Measurements from ENCODE around the gene TTC1.

The TTC1 gene

DNA sequence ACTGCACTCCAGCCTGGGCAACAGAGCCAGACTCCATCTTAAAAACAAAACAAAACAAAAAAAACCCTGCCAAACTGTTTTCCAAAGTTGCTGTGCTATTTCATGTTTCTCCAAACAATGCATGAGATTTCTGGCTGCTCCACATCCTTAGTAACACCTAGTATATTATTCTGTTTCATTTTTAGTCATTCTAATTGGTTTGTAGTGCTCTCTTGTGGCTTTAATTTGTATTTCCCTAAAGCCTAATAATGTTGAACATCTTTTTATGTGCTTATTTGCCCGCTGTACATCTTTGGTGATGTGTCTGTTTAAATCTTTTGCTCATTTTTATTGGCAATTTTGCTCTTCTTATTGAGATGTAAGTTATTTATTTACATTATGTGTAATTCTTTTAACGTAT is 18.4 kb upstream of the TTC1 start:
- no CpG with 5 or more reads among the region's 2 CpGs for WGBS (ENCODE audit: extremely low coverage, insufficient coverage, insufficient read length)
- H3K4me2 ChIP-seq (ENCODE audit: low read length): no peak overlapping the region
- H3K27ac ChIP-seq (ENCODE audit: low read depth, low read length): no peak overlapping the region
- H2BK5ac ChIP-seq (ENCODE audit: low read depth, low read length, poor library complexity): no peak overlapping the region
- peaks cover 2% of the 10 kb centered on the region for H3K9me3 ChIP-seq (ENCODE audit: insufficient read depth, low read depth, low read length)
- no peak overlapping the region for H4K91ac ChIP-seq (ENCODE audit: low read depth, low read length)
- H2BK120ac ChIP-seq (ENCODE audit: insufficient read depth, low read length, poor library complexity): no peak overlapping the region
- no peak overlapping the region for H2AFZ ChIP-seq (ENCODE audit: insufficient read depth, low read length, poor library complexity)
- H3K27me3 ChIP-seq (ENCODE audit: insufficient read depth, low read length): no peaks in the 10 kb centered on the region
- no peaks in the 10 kb centered on the region for H3K79me2 ChIP-seq (ENCODE audit: control insufficient read depth, insufficient read depth, low read length, poor library complexity)
- no peak overlapping the region for H3K18ac ChIP-seq (ENCODE audit: low read length)
- H4K12ac ChIP-seq (ENCODE audit: low read depth, low read length): no peak overlapping the region
- no peaks in the 10 kb centered on the region for H3K36me3 ChIP-seq (ENCODE audit: control insufficient read depth in 1 of 2, insufficient read depth in 2 of 2, low read length in 2 of 2)
- no peak overlapping the region for H3K14ac ChIP-seq (ENCODE audit: low read length)
- peaks cover 0 to 2% of the 10 kb centered on the region in 2 experiments for H3K4me1 ChIP-seq (ENCODE audit: control insufficient read depth in 1 of 2, insufficient read depth in 2 of 2, low read length in 2 of 2)
- H3K79me1 ChIP-seq (ENCODE audit: low read length): no peaks in the 10 kb centered on the region
- no peak overlapping the region for H3K9ac ChIP-seq (ENCODE audit: low read length)
- no peak overlapping the region for H4K8ac ChIP-seq (ENCODE audit: low read depth, low read length)
- no peak overlapping the region for H3K23ac ChIP-seq (ENCODE audit: low read length)
- H3K4me3 ChIP-seq (ENCODE audit: low read depth, low read length): no peak overlapping the region
- H3K4ac ChIP-seq (ENCODE audit: low read depth, low read length): no peak overlapping the region
- H2AK5ac ChIP-seq (ENCODE audit: low read length): no peak overlapping the region
- no peak overlapping the region for H2BK12ac ChIP-seq (ENCODE audit: low read length)
- no peak for DNase-seq

DNA sequence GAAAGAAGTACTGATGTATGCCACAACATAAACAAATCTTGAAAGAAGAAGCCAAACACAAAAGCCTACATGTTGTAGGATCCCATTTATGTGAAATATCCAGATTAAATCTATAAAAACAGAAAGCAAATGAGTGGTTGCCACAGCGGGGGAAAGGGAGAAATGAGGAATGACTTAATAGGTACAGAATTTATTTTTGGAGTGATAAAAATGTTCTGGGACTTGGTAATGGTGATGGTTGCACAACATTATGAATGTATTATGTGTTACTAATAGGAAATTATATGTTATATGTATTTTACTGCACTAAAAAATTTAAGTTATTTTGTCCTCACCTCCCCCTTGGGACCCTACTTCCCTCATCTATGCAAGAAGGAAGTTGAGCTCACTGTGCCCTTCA is 16.4 kb upstream of the TTC1 start:
- no peak overlapping the region for H3K18ac ChIP-seq (ENCODE audit: low read length)
- no peak overlapping the region for H3K27ac ChIP-seq (ENCODE audit: low read depth, low read length)
- H3K4me2 ChIP-seq (ENCODE audit: low read length): no peak overlapping the region
- H3K4me3 ChIP-seq (ENCODE audit: low read depth, low read length): no peak overlapping the region
- no peak overlapping the region for H2BK5ac ChIP-seq (ENCODE audit: low read depth, low read length, poor library complexity)
- H3K36me3 ChIP-seq (ENCODE audit: control insufficient read depth in 1 of 2, insufficient read depth in 2 of 2, low read length in 2 of 2): no peaks in the 10 kb centered on the region
- no peak overlapping the region for H4K91ac ChIP-seq (ENCODE audit: low read depth, low read length)
- H2BK12ac ChIP-seq (ENCODE audit: low read length): no peak overlapping the region
- no peaks in the 10 kb centered on the region for H3K4me1 ChIP-seq (ENCODE audit: control insufficient read depth in 1 of 2, insufficient read depth in 2 of 2, low read length in 2 of 2)
- H3K79me2 ChIP-seq (ENCODE audit: control insufficient read depth, insufficient read depth, low read length, poor library complexity): no peaks in the 10 kb centered on the region
- H3K9ac ChIP-seq (ENCODE audit: low read length): no peak overlapping the region
- H3K9me3 ChIP-seq (ENCODE audit: insufficient read depth, low read depth, low read length): peaks cover 2% of the 10 kb centered on the region
- no peak overlapping the region for H3K23ac ChIP-seq (ENCODE audit: low read length)
- no peak overlapping the region for H3K14ac ChIP-seq (ENCODE audit: low read length)
- no peaks in the 10 kb centered on the region for H3K79me1 ChIP-seq (ENCODE audit: low read length)
- no peak overlapping the region for H2AFZ ChIP-seq (ENCODE audit: insufficient read depth, low read length, poor library complexity)
- H3K27me3 ChIP-seq (ENCODE audit: insufficient read depth, low read length): no peaks in the 10 kb centered on the region
- WGBS (ENCODE audit: extremely low coverage, insufficient coverage, insufficient read length): no CpG with 5 or more reads among the region's 1 CpG
- no peak overlapping the region for H4K8ac ChIP-seq (ENCODE audit: low read depth, low read length)
- H3K4ac ChIP-seq (ENCODE audit: low read depth, low read length): no peak overlapping the region
- no peak overlapping the region for H2AK5ac ChIP-seq (ENCODE audit: low read length)
- H2BK120ac ChIP-seq (ENCODE audit: insufficient read depth, low read length, poor library complexity): no peak overlapping the region
- H4K12ac ChIP-seq (ENCODE audit: low read depth, low read length): no peak overlapping the region
- no peak for DNase-seq

GRCh38 chr5:159993194-159993593 is 15.7 kb upstream of the TTC1 start:
- Histone ChIP-seq H3K9ac (ENCODE audit: low read length) (no peak overlapping the region), H3K27me3 (ENCODE audit: insufficient read depth, low read length) (no peaks in the 10 kb centered on the region), H4K12ac (ENCODE audit: low read depth, low read length) (no peak overlapping the region)

DNA sequence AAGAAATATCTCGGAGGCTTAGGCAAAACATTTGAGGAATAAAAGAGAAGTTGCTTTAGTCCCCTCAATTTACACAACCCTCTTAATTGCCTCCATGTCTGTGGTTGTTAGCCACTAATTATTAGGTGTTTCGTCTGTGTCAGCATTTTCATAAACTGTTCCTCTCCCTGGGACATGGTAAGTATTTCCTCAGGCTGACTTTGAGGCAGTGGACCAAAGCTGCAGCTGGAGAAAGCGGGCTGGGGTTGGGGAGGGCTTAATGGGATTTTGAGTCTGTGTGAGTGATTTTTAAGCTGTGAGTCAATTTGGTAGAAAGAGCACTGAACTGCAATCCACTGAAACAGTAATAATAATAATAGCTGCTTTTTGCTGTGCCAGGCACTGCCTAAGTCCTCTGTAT is 13.0 kb upstream of the TTC1 start:
- no peak overlapping the region for H4K91ac ChIP-seq (ENCODE audit: low read depth, low read length)
- H3K79me2 ChIP-seq (ENCODE audit: control insufficient read depth, insufficient read depth, low read length, poor library complexity): no peaks in the 10 kb centered on the region
- no peak overlapping the region for H3K18ac ChIP-seq (ENCODE audit: low read length)
- DNase-seq: no peak
- no peak overlapping the region for H3K9ac ChIP-seq (ENCODE audit: low read length)
- WGBS (ENCODE audit: extremely low coverage, insufficient coverage, insufficient read length): no CpG with 5 or more reads among the region's 3 CpGs
- no peaks in the 10 kb centered on the region for H3K27me3 ChIP-seq (ENCODE audit: insufficient read depth, low read length)
- no peak overlapping the region for H2BK120ac ChIP-seq (ENCODE audit: insufficient read depth, low read length, poor library complexity)
- no peak overlapping the region for H3K4me3 ChIP-seq (ENCODE audit: low read depth, low read length)
- no peaks in the 10 kb centered on the region for H3K36me3 ChIP-seq (ENCODE audit: control insufficient read depth in 1 of 2, insufficient read depth in 2 of 2, low read length in 2 of 2)
- no peak overlapping the region for H3K27ac ChIP-seq (ENCODE audit: low read depth, low read length)
- H2BK12ac ChIP-seq (ENCODE audit: low read length): no peak overlapping the region
- no peak overlapping the region for H4K8ac ChIP-seq (ENCODE audit: low read depth, low read length)
- no peaks in the 10 kb centered on the region for H3K4me1 ChIP-seq (ENCODE audit: control insufficient read depth in 1 of 2, insufficient read depth in 2 of 2, low read length in 2 of 2)
- no peak overlapping the region for H4K12ac ChIP-seq (ENCODE audit: low read depth, low read length)
- H2AFZ ChIP-seq (ENCODE audit: insufficient read depth, low read length, poor library complexity): no peak overlapping the region
- H3K23ac ChIP-seq (ENCODE audit: low read length): no peak overlapping the region
- no peak overlapping the region for H3K14ac ChIP-seq (ENCODE audit: low read length)
- H3K4me2 ChIP-seq (ENCODE audit: low read length): no peak overlapping the region
- H3K79me1 ChIP-seq (ENCODE audit: low read length): no peaks in the 10 kb centered on the region
- H2BK5ac ChIP-seq (ENCODE audit: low read depth, low read length, poor library complexity): no peak overlapping the region
- peaks cover 2% of the 10 kb centered on the region for H3K9me3 ChIP-seq (ENCODE audit: insufficient read depth, low read depth, low read length)
- H3K4ac ChIP-seq (ENCODE audit: low read depth, low read length): no peak overlapping the region
- H2AK5ac ChIP-seq (ENCODE audit: low read length): no peak overlapping the region

More at GRCh38 chr5:159993194-159993593, 15.7 kb upstream of the TTC1 start:
- Histone ChIP-seq H4K8ac (ENCODE audit: low read depth, low read length) (no peak overlapping the region), H3K27ac (ENCODE audit: low read depth, low read length) (no peak overlapping the region), H3K14ac (ENCODE audit: low read length) (no peak overlapping the region), H2AK5ac (ENCODE audit: low read length) (no peak overlapping the region), H3K4me3 (ENCODE audit: low read depth, low read length) (no peak overlapping the region), H3K4me1 (ENCODE audit: control insufficient read depth in 1 of 2, insufficient read depth in 2 of 2, low read length in 2 of 2) (no peaks in the 10 kb centered on the region), H3K79me1 (ENCODE audit: low read length) (no peaks in the 10 kb centered on the region), H4K91ac (ENCODE audit: low read depth, low read length) (no peak overlapping the region), H3K36me3 (ENCODE audit: control insufficient read depth in 1 of 2, insufficient read depth in 2 of 2, low read length in 2 of 2) (no peaks in the 10 kb centered on the region), H2AFZ (ENCODE audit: insufficient read depth, low read length, poor library complexity) (no peak overlapping the region), H3K18ac (ENCODE audit: low read length) (no peak overlapping the region), H3K4ac (ENCODE audit: low read depth, low read length) (no peak overlapping the region), H3K23ac (ENCODE audit: low read length) (no peak overlapping the region), H2BK12ac (ENCODE audit: low read length) (no peak overlapping the region), H3K9me3 (ENCODE audit: insufficient read depth, low read depth, low read length) (peaks cover 2% of the 10 kb centered on the region), H2BK5ac (ENCODE audit: low read depth, low read length, poor library complexity) (no peak overlapping the region), H3K79me2 (ENCODE audit: control insufficient read depth, insufficient read depth, low read length, poor library complexity) (no peaks in the 10 kb centered on the region), H3K4me2 (ENCODE audit: low read length) (no peak overlapping the region), H2BK120ac (ENCODE audit: insufficient read depth, low read length, poor library complexity) (no peak overlapping the region)
- no peak for DNase-seq
- WGBS (ENCODE audit: extremely low coverage, insufficient coverage, insufficient read length): no CpG with 5 or more reads among the region's 2 CpGs
